ENCODE results near the gene CDC45. TPM values are rescaled to one million over a fixed set of nuclear protein-coding genes. Genes with fewer than 3 reads are reported as not detected.

The CDC45 gene
- total RNA-seq, 2 experiments from 2014 or later: 80.2 to 83.0 TPM

- BruUV-seq (replicated peaks): no TSS peak
- no peaks in the 10 kb centered on the region for H4K20me1 ChIP-seq (ENCODE audit: insufficient read depth, low read length)
- H3K27ac ChIP-seq (ENCODE audit: low read depth, low read length, poor library complexity, severe bottlenecking): no peak overlapping the region
- no peaks in the 10 kb centered on the region for H3K4me1 ChIP-seq (ENCODE audit: insufficient read depth, low read length, poor library complexity, severe bottlenecking)
- DNase-seq (ENCODE audit: low spot score): no peak
- POLR2A ChIA-PET: no interaction called here
- no peak overlapping the region for H2AFZ ChIP-seq (ENCODE audit: low read length)
- no peaks in the 10 kb centered on the region for H3K9me2 ChIP-seq (ENCODE audit: insufficient read depth, low read length)
- no peak overlapping the region for H3K4me2 ChIP-seq (ENCODE audit: low read length)
- H3K36me3 ChIP-seq (ENCODE audit: insufficient read depth, low read length): peaks cover 69% of the 10 kb centered on the region
- no peak overlapping the region for H3K4me3 ChIP-seq (ENCODE audit: low read depth, low read length, poor library complexity, severe bottlenecking)
- TF ChIP-seq CTCF (conservative IDR thresholded peaks at IDR 0.05; ENCODE audit: low read length) (no peak), EZH2phosphoT487 (IDR thresholded peaks at IDR 0.05; ENCODE audit: borderline replicate concordance, low read depth, low read length) (no peak)
- CTCF ChIA-PET (ENCODE audit: unreplicated experiment): no interaction called here
- intact Hi-C loops (cut with micrococcal nuclease; ENCODE audit: unreplicated experiment): no loop called here
- H3K79me2 ChIP-seq (ENCODE audit: insufficient read depth, low read depth, low read length): no peaks in the 10 kb centered on the region
- no peaks in the 10 kb centered on the region for H3K9me3 ChIP-seq (ENCODE audit: low read length)
Measured at GRCh38 chr22:19506212-19506611, 26.5 kb downstream of the CDC45 start.

- H3K9me3 ChIP-seq (ENCODE audit: low read length): no peaks in the 10 kb centered on the region
- H3K4me1 ChIP-seq (ENCODE audit: insufficient read depth, low read length, poor library complexity, severe bottlenecking): no peaks in the 10 kb centered on the region
- no peaks in the 10 kb centered on the region for H3K9me2 ChIP-seq (ENCODE audit: insufficient read depth, low read length)
- BruUV-seq (replicated peaks): no TSS peak
- ChIA-PET POLR2A (interaction anchor here (0.6 kb wide), 1 partner anchor 204 kb away, joined by 4 read pairs; no protein-coding TSS in a partner anchor), CTCF (ENCODE audit: unreplicated experiment) (no interaction called here)
- DNase-seq (ENCODE audit: low spot score): no peak
- no peak overlapping the region for H3K27ac ChIP-seq (ENCODE audit: low read depth, low read length, poor library complexity, severe bottlenecking)
- H3K36me3 ChIP-seq (ENCODE audit: insufficient read depth, low read length): peaks cover 78% of the 10 kb centered on the region
- H3K4me2 ChIP-seq (ENCODE audit: low read length): no peak overlapping the region
- intact Hi-C loops (cut with micrococcal nuclease; ENCODE audit: unreplicated experiment): no loop called here
- no peak overlapping the region for H3K4me3 ChIP-seq (ENCODE audit: low read depth, low read length, poor library complexity, severe bottlenecking)
- no peak overlapping the region for H2AFZ ChIP-seq (ENCODE audit: low read length)
- H4K20me1 ChIP-seq (ENCODE audit: insufficient read depth, low read length): no peaks in the 10 kb centered on the region
- TF ChIP-seq CTCF (conservative IDR thresholded peaks at IDR 0.05; ENCODE audit: low read length) (no peak), EZH2phosphoT487 (IDR thresholded peaks at IDR 0.05; ENCODE audit: borderline replicate concordance, low read depth, low read length) (no peak)
- no peaks in the 10 kb centered on the region for H3K79me2 ChIP-seq (ENCODE audit: insufficient read depth, low read depth, low read length)
Measured at GRCh38 chr22:19507534-19507861, 27.8 kb downstream of the CDC45 start.

- no peak overlapping the region for H3K4me2 ChIP-seq (ENCODE audit: low read length)
Measured at GRCh38 chr22:19508024-19508776, 28.5 kb downstream of the CDC45 start.

More at GRCh38 chr22:19508024-19508776, 28.5 kb downstream of the CDC45 start:
- CTCF ChIA-PET (ENCODE audit: unreplicated experiment): no interaction called here
- H3K27ac ChIP-seq (ENCODE audit: low read depth, low read length, poor library complexity, severe bottlenecking): no peak overlapping the region
- H3K9me2 ChIP-seq (ENCODE audit: insufficient read depth, low read length): no peaks in the 10 kb centered on the region
- no peaks in the 10 kb centered on the region for H3K4me1 ChIP-seq (ENCODE audit: insufficient read depth, low read length, poor library complexity, severe bottlenecking)
- no peaks in the 10 kb centered on the region for H3K79me2 ChIP-seq (ENCODE audit: insufficient read depth, low read depth, low read length)
- TF ChIP-seq EZH2phosphoT487 (IDR thresholded peaks at IDR 0.05; ENCODE audit: borderline replicate concordance, low read depth, low read length) (no peak), CTCF (conservative IDR thresholded peaks at IDR 0.05; ENCODE audit: low read length) (no peak)
- no peak overlapping the region for H3K4me3 ChIP-seq (ENCODE audit: low read depth, low read length, poor library complexity, severe bottlenecking)
- DNase-seq (ENCODE audit: low spot score): no peak
- peaks cover 82% of the 10 kb centered on the region for H3K36me3 ChIP-seq (ENCODE audit: insufficient read depth, low read length)
- H3K9me3 ChIP-seq (ENCODE audit: low read length): no peaks in the 10 kb centered on the region
- intact Hi-C loops (cut with micrococcal nuclease; ENCODE audit: unreplicated experiment): no loop called here
- no TSS peak for BruUV-seq (replicated peaks)
- POLR2A ChIA-PET: no interaction called here
- no peaks in the 10 kb centered on the region for H4K20me1 ChIP-seq (ENCODE audit: insufficient read depth, low read length)
- H2AFZ ChIP-seq (ENCODE audit: low read length): no peak overlapping the region
